ENCODE measurements around the gene FHIT.

Gene FHIT

DNA sequence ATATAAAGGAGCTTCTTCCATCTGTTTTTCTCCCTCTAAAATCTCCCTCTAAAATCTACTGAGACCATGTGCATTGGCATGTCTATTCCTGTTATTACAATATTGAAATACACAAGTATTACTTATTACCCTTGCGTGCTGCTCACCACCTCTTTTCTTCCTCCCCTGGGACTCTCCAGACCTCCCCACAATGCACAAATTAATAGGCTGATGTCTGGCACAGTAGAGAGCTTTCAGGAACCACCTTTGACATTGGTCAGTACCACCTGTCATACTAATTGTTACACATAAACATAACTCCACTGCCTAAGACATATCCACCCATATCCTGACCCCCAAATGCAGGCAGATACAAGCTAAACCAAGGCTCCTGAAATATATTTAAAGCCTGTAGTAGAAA, 722.6 kb downstream of the FHIT start:
- DNase-seq (ENCODE audit: insufficient read length, low spot score) = no peak
- TF ChIP-seq, protein P1, sequence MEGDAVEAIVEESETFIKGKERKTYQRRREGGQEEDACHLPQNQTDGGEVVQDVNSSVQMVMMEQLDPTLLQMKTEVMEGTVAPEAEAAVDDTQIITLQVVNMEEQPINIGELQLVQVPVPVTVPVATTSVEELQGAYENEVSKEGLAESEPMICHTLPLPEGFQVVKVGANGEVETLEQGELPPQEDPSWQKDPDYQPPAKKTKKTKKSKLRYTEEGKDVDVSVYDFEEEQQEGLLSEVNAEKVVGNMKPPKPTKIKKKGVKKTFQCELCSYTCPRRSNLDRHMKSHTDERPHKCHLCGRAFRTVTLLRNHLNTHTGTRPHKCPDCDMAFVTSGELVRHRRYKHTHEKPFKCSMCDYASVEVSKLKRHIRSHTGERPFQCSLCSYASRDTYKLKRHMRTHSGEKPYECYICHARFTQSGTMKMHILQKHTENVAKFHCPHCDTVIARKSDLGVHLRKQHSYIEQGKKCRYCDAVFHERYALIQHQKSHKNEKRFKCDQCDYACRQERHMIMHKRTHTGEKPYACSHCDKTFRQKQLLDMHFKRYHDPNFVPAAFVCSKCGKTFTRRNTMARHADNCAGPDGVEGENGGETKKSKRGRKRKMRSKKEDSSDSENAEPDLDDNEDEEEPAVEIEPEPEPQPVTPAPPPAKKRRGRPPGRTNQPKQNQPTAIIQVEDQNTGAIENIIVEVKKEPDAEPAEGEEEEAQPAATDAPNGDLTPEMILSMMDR (IDR thresholded peaks at IDR 0.05; ENCODE audit: insufficient read depth, missing control alignments) = no peak
- FAIRE-seq = no peak

DNA sequence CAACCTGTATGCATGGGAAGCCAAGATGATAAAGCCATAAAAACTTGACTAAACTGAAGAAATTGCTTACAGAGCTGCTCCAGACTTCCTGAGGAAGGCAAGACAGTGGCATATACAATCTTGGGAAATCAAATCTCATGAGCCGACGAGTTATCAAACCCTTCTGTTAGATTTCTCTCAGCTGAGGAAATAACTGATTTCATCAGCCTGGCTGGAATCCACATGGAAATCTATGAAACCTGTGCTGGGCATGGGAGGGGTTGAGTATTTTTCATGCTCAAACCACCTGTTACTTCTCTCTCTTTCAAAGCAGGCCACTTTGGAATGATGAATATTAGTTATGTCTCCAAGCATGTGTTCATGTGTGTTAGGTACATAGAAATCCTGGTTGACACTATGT, 727.7 kb downstream of the FHIT start:
- FAIRE-seq (no peak), DNase-seq (ENCODE audit: insufficient read length, low spot score) (no peak)
- TF ChIP-seq, protein P1 (IDR thresholded peaks at IDR 0.05; ENCODE audit: insufficient read depth, missing control alignments) = no peak

DNA sequence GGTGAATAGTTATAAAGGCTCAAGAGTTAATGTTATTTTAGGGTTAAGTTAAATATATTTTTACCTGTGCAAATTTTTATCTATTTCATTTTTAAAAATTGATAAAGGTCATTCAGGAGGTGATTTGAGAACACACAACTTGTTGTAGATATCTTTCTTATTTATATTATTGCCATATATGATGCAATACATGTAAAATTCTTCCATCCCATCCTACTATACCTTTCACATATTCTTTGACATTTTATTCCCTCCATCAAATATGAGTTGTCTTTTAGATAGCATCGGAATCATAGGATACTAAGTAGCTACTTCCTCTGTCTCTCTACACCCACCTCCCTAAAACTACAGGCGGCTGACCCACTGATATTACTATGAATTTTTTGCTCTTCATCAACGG, 734.1 kb downstream of the FHIT start:
- no peak for DNase-seq (ENCODE audit: insufficient read length, low spot score)
- TF ChIP-seq, protein P1 (IDR thresholded peaks at IDR 0.05; ENCODE audit: insufficient read depth, missing control alignments) = no peak
- FAIRE-seq = no peak

- TF ChIP-seq, protein P1 (IDR thresholded peaks at IDR 0.05; ENCODE audit: insufficient read depth, missing control alignments) = no peak
- no peak for DNase-seq (ENCODE audit: insufficient read length, low spot score)
- FAIRE-seq = no peak
Observed at GRCh38 chr3:60514866-60515265, 736.4 kb downstream of the FHIT start.

GRCh38 chr3:60514085-60514649, 737.1 kb downstream of the FHIT start:
- FAIRE-seq (no peak), DNase-seq (ENCODE audit: insufficient read length, low spot score) (no peak)
- TF ChIP-seq, protein P1 (IDR thresholded peaks at IDR 0.05; ENCODE audit: insufficient read depth, missing control alignments) = no peak

- TF ChIP-seq, protein P1 (IDR thresholded peaks at IDR 0.05; ENCODE audit: insufficient read depth, missing control alignments) = no peak
- FAIRE-seq (no peak), DNase-seq (ENCODE audit: insufficient read length, low spot score) (no peak)
Observed at GRCh38 chr3:60513241-60513640, 738.0 kb downstream of the FHIT start.

DNA sequence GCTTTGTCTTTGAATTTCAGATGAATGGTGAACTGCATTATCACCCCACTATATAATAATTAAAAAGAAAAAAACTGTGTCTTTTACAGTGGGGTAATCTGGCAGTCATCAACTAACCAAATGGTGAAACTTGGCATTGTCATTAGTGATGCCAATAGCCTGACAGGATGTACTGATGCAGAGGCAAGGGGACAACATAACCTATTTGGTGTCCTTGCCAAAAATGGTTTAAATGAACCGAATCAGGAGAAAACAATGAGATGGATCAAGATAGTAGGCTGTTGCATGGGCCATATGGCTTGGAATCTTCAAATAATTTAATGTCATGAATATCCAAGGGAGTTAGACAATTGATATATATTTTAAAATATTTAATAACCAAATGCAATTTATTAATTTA, 738.7 kb downstream of the FHIT start:
- FAIRE-seq = no peak
- DNase-seq (ENCODE audit: insufficient read length, low spot score) = no peak
- TF ChIP-seq, protein P1 (IDR thresholded peaks at IDR 0.05; ENCODE audit: insufficient read depth, missing control alignments) = no peak

All from D721Med (cell line).